ENCODE results near the gene ABHD8.

DNA sequence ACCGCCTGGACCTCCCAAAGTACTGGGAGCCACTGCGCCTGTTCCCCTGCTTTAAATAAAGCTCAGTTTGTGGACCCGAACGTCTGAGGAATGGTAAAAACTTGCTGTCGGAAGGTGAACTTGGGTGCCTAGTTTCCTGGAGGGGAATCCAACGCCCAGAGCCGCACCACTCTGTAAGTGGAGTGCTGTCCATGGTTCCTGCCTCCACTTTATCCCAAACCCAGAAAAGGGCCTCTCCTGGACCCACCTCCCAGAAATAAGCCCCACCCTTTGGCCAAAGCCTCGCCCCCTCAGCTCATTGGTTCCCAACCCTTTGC, 29.1 kb upstream of the ABHD8 start:
- TF ChIP-seq, protein P1, sequence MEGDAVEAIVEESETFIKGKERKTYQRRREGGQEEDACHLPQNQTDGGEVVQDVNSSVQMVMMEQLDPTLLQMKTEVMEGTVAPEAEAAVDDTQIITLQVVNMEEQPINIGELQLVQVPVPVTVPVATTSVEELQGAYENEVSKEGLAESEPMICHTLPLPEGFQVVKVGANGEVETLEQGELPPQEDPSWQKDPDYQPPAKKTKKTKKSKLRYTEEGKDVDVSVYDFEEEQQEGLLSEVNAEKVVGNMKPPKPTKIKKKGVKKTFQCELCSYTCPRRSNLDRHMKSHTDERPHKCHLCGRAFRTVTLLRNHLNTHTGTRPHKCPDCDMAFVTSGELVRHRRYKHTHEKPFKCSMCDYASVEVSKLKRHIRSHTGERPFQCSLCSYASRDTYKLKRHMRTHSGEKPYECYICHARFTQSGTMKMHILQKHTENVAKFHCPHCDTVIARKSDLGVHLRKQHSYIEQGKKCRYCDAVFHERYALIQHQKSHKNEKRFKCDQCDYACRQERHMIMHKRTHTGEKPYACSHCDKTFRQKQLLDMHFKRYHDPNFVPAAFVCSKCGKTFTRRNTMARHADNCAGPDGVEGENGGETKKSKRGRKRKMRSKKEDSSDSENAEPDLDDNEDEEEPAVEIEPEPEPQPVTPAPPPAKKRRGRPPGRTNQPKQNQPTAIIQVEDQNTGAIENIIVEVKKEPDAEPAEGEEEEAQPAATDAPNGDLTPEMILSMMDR (conservative IDR thresholded peaks at IDR 0.05) = no peak
- no peak for TF ChIP-seq ZFX (IDR thresholded peaks at IDR 0.05)

All from C4-2B (cell line).